Astrocyte (in vitro differentiated cells and primary cell): ENCODE results near the gene FAM50B. TPM values are rescaled to one million over a fixed set of nuclear protein-coding genes. Genes with fewer than 3 reads are reported as not detected.

ENCODE experiments used
- DNase-seq: peaks from one replicate; pipeline ENCODE4 v3.0.0-alpha.2; 2010; ENCODE audit warnings: low read depth
- FAIRE-seq: peaks from 2 replicates; lab custom pipeline; 2011; peaks lifted over from hg19 to GRCh38; lab: Jason Lieb, UNC
- H2AFZ ChIP-seq: 2 replicates; pipeline ENCODE4 v1.6.0; 2012; ENCODE audit warnings: low read depth, low read length, inconsistent platforms
- H3K27ac ChIP-seq: 2 replicates; pipeline ENCODE4 v1.5.1; 2011; ENCODE audit warnings: low read depth, low read length, inconsistent platforms
- H3K27me3 ChIP-seq: 2 replicates; pipeline ENCODE4 v1.6.0; 2011; ENCODE audit warnings: low read length, inconsistent platforms; ENCODE audit not compliant: insufficient read depth
- H3K36me3 ChIP-seq: 2 replicates; pipeline ENCODE4 v1.5.1; 2011; ENCODE audit warnings: low read length, inconsistent platforms; ENCODE audit not compliant: insufficient read depth
- H3K4me1 ChIP-seq: 2 replicates; pipeline ENCODE4 v1.5.1; 2011; ENCODE audit warnings: low read length, inconsistent platforms; ENCODE audit not compliant: insufficient read depth
- H3K4me2 ChIP-seq: 2 replicates; pipeline ENCODE4 v1.6.0; 2012; ENCODE audit warnings: low read length, inconsistent platforms
- H3K4me3 ChIP-seq: 2 replicates; pipeline ENCODE4 v1.5.1; 2011; ENCODE audit warnings: low read depth, mild to moderate bottlenecking, low read length, inconsistent platforms; ENCODE audit not compliant: insufficient read depth
- H3K79me2 ChIP-seq: 2 replicates; pipeline ENCODE4 v1.6.0; 2012; ENCODE audit warnings: mild to moderate bottlenecking, low read length, inconsistent platforms; ENCODE audit not compliant: insufficient read depth
- H3K9ac ChIP-seq: 2 replicates; pipeline ENCODE4 v1.6.0; 2012; ENCODE audit warnings: mild to moderate bottlenecking, low read length, inconsistent platforms
- H3K9me3 ChIP-seq: 2 replicates; pipeline ENCODE4 v1.5.1; 2012; ENCODE audit warnings: low read depth, mild to moderate bottlenecking, low read length, inconsistent platforms; ENCODE audit not compliant: insufficient read depth
- H4K20me1 ChIP-seq: 2 replicates; pipeline ENCODE4 v1.6.0; 2012; ENCODE audit warnings: low read length, inconsistent platforms; ENCODE audit not compliant: insufficient read depth
- H3K27ac Mint-ChIP-seq: one replicate; pipeline ENCODE4 v1.8.0; 2021; ENCODE audit warnings: mild to moderate bottlenecking, mixed read lengths; ENCODE audit not compliant: unreplicated experiment
- H3K27me3 Mint-ChIP-seq: one replicate; pipeline ENCODE4 v1.8.0; 2021; ENCODE audit warnings: low read depth, mixed read lengths; ENCODE audit not compliant: unreplicated experiment
- H3K36me3 Mint-ChIP-seq: one replicate; pipeline ENCODE4 v1.8.0; 2021; ENCODE audit warnings: low read depth, mixed read lengths; ENCODE audit not compliant: unreplicated experiment
- H3K4me1 Mint-ChIP-seq: one replicate; pipeline ENCODE4 v1.8.0; 2021; ENCODE audit warnings: low read depth, mixed read lengths; ENCODE audit not compliant: unreplicated experiment
- H3K4me3 Mint-ChIP-seq: one replicate; pipeline ENCODE4 v1.8.0; 2021; ENCODE audit warnings: mild to moderate bottlenecking, moderate library complexity, mixed read lengths; ENCODE audit not compliant: unreplicated experiment
- H3K9me3 Mint-ChIP-seq: one replicate; pipeline ENCODE4 v1.8.0; 2021; ENCODE audit warnings: mild to moderate bottlenecking, mixed read lengths; ENCODE audit not compliant: unreplicated experiment
- CTCF ChIP-seq: IDR thresholded peaks from 2 replicates; pipeline ENCODE4 v1.5.1; 2011; ENCODE audit warnings: low read depth, mild to moderate bottlenecking, inconsistent platforms, low read length, moderate library complexity; ENCODE audit not compliant: insufficient read depth
- EZH2 ChIP-seq: IDR thresholded peaks from 2 replicates; pipeline ENCODE4 v1.6.1; 2012; ENCODE audit warnings: mild to moderate bottlenecking, low read length, inconsistent platforms; ENCODE audit not compliant: insufficient read depth
- total RNA-seq: library from RNA; stranded (reverse); gene quantifications from 2 replicates; pipeline ENCODE4 v1.2.1, GENCODE V29; 2021

The FAM50B gene
- total RNA-seq, 1 donor from 2014 or later = 4.6 TPM

- H3K27me3 Mint-ChIP-seq = peaks cover 8% of the 10 kb centered on the region
- H3K36me3 Mint-ChIP-seq = peaks cover 3% of the 10 kb centered on the region
- Histone ChIP-seq H3K27me3 (no peaks in the 10 kb centered on the region), H3K9me3 (no peaks in the 10 kb centered on the region), H2AFZ (no peak overlapping the region), H3K4me1 (peaks cover 9% of the 10 kb centered on the region), H3K36me3 (no peaks in the 10 kb centered on the region), H3K27ac (no peak overlapping the region), H3K4me2 (no peak overlapping the region), H3K4me3 (no peak overlapping the region), H4K20me1 (no peaks in the 10 kb centered on the region), H3K9ac (no peak overlapping the region), H3K79me2 (no peaks in the 10 kb centered on the region)
- no peak for FAIRE-seq
- H3K4me3 Mint-ChIP-seq = no peak overlapping the region
- TF ChIP-seq CTCF (no peak), EZH2 (no peak)
- peaks cover 3% of the 10 kb centered on the region for H3K9me3 Mint-ChIP-seq
- DNase-seq = no peak
- no peak overlapping the region for H3K27ac Mint-ChIP-seq
- H3K4me1 Mint-ChIP-seq = peaks cover 11% of the 10 kb centered on the region
Observed at GRCh38 chr6:3879194-3879952, 30.2 kb downstream of the FAM50B start.

DNA sequence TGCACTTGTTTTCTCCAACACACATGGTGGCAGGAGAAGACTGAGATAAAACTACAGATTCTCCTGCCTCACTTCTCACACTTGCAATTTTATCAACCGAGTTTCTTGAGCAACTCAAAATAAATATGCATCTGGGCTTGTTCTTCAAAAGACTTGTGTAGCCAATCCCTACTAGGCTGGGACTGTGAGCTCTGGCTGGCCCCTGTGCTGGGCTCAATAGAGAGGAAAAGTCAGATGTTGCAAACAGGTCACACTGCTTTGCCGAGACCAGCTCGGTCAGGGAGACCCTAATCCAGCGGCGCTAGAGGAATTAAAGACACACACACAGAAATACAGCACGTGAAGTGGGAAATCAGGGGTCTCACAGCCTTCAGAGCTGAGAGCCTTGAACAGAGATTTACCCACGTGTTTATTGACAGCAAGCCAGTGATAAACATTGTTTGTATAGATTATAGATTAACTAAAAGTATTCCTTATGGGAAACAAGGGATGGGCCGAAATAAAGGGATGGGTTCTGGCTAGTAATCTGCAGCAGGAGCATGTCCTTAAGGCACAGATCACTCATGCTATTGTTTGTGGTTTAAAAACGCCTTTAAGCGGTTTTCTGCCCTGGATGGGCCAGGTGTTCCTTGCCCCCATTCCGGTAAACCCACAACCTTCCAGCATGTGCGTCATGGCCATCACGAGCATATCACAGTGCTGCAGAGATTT lies 32.7 kb downstream of the FAM50B start:
- H3K36me3 ChIP-seq = no peaks in the 10 kb centered on the region
- TF ChIP-seq CTCF = no peak
- TF ChIP-seq EZH2 = no peak
- no peak overlapping the region for H3K27ac Mint-ChIP-seq
- H3K4me3 Mint-ChIP-seq = no peak overlapping the region
- H3K79me2 ChIP-seq = no peaks in the 10 kb centered on the region
- peaks cover 14% of the 10 kb centered on the region for H3K4me1 Mint-ChIP-seq
- no peaks in the 10 kb centered on the region for H3K27me3 ChIP-seq
- FAIRE-seq = no peak
- peaks cover 3% of the 10 kb centered on the region for H3K9me3 Mint-ChIP-seq
- H3K27me3 Mint-ChIP-seq = peaks cover 1% of the 10 kb centered on the region
- peaks cover 3% of the 10 kb centered on the region for H3K36me3 Mint-ChIP-seq
- peaks cover 11% of the 10 kb centered on the region for H3K4me1 ChIP-seq
- no peak overlapping the region for H3K4me2 ChIP-seq
- H4K20me1 ChIP-seq = no peaks in the 10 kb centered on the region
- no peak for DNase-seq
- H3K4me3 ChIP-seq = no peak overlapping the region
- H3K9me3 ChIP-seq = no peaks in the 10 kb centered on the region
- H3K27ac ChIP-seq = no peak overlapping the region
- no peak overlapping the region for H2AFZ ChIP-seq
- H3K9ac ChIP-seq = no peak overlapping the region
